SHP77 treated with DMSO at 0.1 percent for 48 hours (cell line): ENCODE measurements around the gene KCNQ5.

Experiments
- DNase-seq: peaks from one replicate; lab custom pipeline; 2025; lab: John Stamatoyannopoulos, UW

KCNQ5 gene

GRCh38 chr6:73123632-73124329, 501.9 kb downstream of the KCNQ5 start:
- DNase-seq = no peak

DNA sequence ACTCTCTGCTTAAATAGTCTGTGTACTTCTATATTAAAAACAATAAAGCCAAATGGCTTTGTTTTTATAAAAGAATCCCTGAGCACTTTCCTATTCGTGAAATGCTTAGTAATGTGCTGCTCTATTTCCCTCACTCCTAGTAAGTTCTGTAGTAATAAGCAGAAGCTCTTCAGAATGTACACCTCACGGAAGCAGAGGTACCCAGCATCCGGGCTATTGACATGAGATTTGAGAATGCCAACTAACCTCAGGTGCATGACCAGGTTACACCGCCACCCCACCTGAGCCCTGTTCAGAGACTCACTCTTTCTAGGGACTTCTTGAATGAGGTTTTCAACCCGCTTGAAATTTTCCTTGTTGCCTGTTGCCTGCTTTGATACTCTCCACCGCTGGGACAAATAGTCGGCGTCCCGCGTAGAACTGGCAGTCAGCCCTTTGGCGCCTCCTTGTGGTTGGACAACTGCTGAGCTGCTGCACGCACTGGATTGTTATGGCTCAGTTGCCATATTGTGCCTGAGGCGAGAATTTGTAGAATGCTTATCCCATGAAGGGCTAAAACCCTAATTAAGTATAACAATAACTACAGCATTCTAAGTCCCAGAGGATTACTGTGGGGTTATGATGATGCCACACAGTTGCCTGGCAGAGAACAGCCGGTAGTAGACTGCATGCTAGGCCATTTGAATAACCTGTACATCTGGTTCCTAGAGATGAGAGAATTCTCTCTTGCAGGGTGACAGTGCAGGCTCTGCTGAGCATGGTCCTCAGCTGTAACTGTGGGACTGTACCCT, 508.0 kb downstream of the KCNQ5 start:
- DNase-seq = no peak

- DNase-seq = no peak
Observed at GRCh38 chr6:73131706-73132105, 509.8 kb downstream of the KCNQ5 start.

DNA sequence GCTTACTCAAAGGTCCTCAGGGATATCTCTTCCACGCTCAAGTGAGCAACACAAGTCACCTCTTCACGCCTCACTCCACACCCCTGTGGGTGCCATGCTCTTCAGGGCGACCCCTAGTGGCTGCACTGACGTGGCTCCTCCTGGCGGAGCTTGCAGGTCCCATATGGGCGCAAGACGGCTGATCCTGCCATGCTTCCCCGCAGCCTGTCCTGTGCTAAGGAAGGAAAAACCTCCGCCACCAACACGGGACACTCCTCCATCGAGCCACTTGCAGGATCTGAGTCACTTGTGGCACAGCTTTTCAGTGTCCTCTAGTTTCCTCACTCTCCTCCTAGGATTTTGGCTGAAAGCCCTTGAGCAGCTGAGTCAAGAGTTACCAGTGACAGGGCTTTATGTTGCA, 512.7 kb downstream of the KCNQ5 start:
- DNase-seq = no peak

DNA sequence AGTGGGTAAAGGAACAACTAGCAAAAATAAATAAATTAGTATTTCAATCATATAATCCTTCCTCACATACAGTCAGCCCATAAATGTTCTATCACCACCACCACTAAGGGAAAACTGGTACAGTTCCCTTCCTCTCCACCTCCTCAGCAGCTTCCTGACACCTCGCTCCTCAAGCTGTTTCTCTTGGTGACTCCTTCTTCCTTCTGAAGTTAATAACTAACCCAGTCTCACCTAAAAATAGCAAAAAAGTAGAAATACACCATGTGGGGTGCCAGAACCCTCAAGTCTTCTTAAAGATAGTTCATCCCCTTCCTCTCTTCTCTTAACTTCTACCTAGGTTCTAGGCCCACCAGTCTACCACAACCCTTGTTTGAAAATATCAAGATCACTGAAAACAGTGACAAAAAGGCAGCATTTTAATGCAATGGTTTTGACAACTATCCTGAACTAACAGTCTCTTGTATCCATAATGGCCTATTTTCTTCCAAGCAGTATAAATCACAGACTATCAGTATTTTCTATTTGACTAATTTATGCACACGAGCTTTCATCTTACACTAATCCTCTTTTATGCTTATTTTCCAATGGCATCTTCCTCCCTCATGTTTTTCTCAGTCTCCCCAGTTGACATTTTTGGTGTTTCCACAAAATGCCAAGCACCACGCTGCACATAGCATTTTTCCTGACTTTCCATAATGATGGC, 518.0 kb downstream of the KCNQ5 start:
- DNase-seq = no peak

GRCh38 chr6:73143551-73143950, 521.7 kb downstream of the KCNQ5 start:
- DNase-seq = no peak

DNA sequence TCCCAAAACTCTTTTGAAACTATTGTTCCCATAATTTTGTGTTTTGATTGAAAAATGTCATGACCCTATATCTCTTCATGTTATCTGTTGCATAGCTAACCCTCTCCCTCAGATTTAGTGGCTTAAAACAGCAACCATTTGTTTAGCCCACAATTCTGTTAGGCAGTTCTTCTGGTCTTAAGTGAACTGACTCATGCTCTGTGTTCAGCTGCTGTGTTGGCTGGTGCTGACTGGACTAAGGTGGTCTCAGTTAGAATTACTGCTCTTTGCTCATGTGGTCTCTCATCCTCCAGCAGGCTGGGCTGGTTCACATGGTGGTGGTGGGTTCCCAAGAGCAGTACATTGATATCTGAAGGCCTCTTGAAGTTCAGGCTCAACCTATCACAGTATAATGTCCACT, 522.7 kb downstream of the KCNQ5 start:
- no peak for DNase-seq

- DNase-seq = no peak
Observed at GRCh38 chr6:73145690-73146089, 523.8 kb downstream of the KCNQ5 start.

- no peak for DNase-seq
Observed at GRCh38 chr6:73151732-73152131, 529.9 kb downstream of the KCNQ5 start.

- DNase-seq = no peak
Observed at GRCh38 chr6:73152556-73152955, 530.7 kb downstream of the KCNQ5 start.

DNA sequence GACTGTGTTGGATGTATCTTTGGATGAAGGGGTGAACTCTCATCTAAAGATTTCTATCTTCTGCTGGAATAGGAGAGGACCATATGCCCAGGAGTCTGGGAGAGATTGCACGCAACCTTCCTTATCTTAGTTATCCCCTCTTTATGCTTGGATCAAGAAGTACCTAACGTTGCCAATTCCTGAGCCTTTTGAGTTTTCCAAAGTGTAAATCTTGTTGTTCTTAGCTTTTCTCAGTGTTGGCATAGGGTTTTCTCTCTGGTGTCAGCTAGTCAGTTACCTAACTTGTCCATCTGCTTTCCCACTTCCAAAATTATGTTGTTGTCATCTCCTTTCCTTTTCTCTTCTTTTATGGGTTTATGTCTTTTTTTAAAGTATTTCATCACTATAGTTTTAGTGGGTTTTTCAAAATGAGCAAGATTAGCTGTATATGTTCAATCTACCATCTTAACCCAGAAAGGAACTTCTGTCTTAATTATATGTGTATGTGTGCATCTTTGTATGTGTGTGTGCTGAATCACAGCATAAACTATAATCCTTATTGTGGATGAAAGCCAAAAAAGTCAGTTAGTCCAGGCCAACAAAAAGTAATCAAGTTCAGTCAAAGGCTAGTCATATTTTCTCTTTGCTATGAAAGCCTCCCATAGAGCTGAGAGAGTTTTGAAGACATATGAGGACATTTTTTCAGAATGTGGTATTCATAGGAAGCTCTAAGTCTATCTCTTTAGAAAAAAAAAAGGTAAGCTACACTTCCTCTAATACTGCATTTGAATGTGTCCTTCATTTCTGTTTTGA, 531.3 kb downstream of the KCNQ5 start:
- DNase-seq = no peak

DNA sequence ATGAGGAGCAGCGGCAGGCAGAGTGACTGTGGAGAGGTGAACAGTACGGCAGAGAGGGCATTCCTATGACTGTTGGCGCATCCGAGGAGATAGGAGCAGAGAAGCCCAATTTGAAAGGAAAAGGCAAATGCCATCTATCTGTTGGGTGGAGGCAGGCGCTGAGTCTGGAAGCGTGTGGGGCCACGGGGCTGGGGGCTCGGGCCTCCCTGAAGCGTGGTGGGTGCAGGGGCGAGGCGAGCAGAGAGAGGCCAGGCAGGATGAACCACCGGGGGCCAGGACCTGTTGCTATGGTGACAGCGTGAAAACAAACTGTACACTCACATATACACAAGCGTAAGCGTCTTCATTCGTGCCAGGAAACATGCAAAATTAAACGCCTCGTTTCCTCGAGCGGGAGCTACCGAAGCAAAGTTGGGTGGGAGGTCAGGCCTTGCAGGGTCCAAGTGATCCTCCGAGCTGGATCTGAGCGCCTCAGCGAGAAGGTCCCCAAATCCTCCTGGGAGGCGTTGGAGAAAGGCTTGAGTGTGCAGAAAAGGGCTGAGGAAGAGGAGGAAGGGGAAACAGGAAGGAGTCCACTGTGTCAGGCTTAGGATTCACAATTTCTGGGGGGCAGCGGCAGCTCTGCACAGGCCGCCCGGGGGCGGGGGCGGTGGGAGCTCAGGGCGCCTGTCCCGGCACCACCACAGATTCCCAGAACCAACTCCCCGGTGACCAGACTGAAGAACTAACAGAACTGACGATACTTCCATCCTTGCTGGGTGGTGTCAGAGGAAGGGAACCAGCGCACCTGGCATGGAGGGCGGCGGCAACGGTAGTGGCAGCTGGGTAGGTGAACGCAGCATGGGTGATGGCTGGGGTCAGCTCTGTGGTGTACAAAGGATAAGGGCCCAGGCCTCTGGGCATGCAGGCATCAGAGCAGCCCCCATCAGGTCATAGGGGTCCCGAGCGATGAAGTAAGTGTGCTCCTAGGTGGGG, 535.2 kb downstream of the KCNQ5 start:
- no peak for DNase-seq

- DNase-seq = no peak
Observed at GRCh38 chr6:73157870-73158269, 536.0 kb downstream of the KCNQ5 start.

DNA sequence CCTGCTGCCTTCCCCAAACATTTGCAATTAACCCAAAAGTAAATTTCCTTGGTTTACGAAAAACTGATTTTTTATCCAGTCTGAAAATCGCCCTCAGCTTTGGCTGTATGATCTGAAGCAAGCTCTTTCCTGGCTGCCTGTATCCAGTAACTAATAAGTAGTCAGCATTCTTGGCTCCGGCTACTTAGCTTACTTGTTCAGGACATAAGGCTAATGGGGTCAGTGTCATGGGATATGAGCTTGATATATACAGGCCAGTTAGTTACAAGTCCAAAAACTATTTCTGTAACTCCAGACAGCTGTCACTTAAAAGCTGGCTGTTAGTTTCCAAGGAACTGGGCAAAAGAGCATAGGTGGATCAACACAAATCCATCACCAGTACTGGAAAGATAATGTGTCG, 547.2 kb downstream of the KCNQ5 start:
- DNase-seq = no peak

DNA sequence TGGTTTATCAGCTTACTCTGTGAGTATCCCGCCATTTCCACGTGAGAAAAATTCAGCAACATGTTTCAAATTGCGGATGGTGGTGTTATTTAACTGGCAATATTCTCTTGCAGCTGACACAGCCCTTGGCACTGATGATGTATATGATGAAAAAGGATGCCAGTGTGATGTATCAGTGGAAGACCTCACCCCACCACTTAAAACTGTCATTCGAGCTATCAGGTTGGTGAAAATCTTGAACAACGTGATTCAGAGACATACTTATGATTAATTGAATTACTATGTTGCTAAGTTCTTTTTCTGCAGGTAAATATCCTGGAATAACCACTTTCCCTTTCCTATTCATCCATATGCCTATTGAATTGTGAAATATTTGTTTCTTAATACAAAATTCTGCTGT, 547.8 kb downstream of the KCNQ5 start:
- no peak for DNase-seq

- no peak for DNase-seq
Observed at GRCh38 chr6:73174646-73175045, 552.8 kb downstream of the KCNQ5 start.

DNA sequence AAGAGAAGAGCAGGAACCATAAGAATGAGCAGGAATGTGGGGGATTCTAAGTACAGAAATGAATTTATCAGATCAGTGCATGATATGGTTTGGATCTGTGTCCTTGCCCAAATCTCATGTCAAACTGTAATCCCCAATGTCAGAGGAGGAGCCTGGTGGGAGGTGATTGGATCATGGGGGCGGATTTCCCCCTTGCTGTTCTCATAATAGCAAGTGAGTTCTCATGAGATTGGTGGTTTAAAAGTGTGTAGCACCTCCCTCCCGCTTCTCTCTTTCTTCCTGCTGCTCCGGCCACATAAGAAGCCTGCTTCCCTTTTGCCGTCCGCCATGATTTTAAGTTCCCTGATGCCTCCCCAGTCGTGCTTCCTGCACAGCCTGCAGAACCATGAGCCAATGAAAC, 554.2 kb downstream of the KCNQ5 start:
- DNase-seq = no peak

GRCh38 chr6:73177221-73177944, 555.5 kb downstream of the KCNQ5 start:
- DNase-seq = no peak

DNA sequence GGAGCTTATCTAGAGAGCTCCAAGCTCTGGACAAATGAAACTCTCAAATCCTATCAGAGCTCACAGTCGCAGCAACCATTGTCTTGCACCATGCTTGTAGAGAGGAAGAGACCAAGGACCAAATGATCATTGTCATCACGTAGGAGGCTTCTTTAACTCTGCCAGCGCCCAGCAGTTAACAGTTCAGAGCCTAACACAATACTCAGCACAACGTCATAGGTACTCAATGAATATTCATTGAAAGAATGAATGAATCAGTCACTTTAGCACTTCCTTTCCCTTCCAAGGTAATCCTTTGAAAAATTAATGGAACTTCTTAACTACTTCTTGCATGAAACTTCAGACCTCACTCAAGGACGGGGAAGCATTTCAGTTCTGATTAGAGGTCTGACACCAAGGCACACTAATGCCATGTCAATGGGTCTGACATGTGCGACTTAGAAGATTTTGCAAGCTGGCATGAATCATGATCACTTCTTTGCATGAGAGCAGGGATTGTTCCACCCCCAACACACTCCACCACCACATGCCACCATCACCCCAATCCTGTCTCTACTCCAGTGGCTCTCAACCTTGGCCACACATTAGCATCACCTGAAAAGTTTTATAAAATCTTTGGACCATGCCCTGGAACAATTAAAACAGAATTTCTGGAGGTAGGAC, 558.3 kb downstream of the KCNQ5 start:
- DNase-seq = no peak
